ENCODE results near the gene FUT7. TPM values are rescaled to one million over a fixed set of nuclear protein-coding genes. Genes with fewer than 3 reads are reported as not detected.

FUT7 gene
- total and polyA plus RNA-seq, 2 of the 13 experiments (the other 11 are each of a cell fraction or from before 2014, with no cell fraction given) = 0.05 TPM; not detected in 1

GRCh38 chr9:137026384-137026783 is 5.5 kb downstream of the FUT7 start:
- Histone ChIP-seq H3K4me2 (ENCODE audit: low read depth, low read length) (peak overlapping the region; percentile 84), H2AFZ (ENCODE audit: low read length) (no peak overlapping the region), H3K36me3 (replicated peaks in 1 of 2; ENCODE audit: control insufficient read depth in 1 of 2, insufficient read depth in 2 of 2, low read length in 2 of 2) (no peaks in the 10 kb centered on the region), H4K20me1 (ENCODE audit: insufficient read depth, low read length) (no peaks in the 10 kb centered on the region), H3K4me1 (ENCODE audit: insufficient read depth, low read length) (peaks cover 86% of the 10 kb centered on the region), H3K27me3 (ENCODE audit: control insufficient read depth in 1 of 2, insufficient read depth in 2 of 2, low read length in 2 of 2) (peaks cover 0 to 16% of the 10 kb centered on the region in 2 experiments; a peak in 2 of 5 replicates), H3K79me2 (ENCODE audit: insufficient read depth, low read length) (no peaks in the 10 kb centered on the region), H3K4me3 (replicated peaks in 1 of 3; ENCODE audit: insufficient read depth in 1 of 3, low read depth in 2 of 3, low read length in 3 of 3) (no peak overlapping the region; a peak in 1 of 6 replicates), H3K9me3 (ENCODE audit: low read length) (no peaks in the 10 kb centered on the region), H3K27ac (ENCODE audit: extremely low read length, insufficient read depth, low read length) (no peak overlapping the region), H3K9ac (ENCODE audit: insufficient read depth, low read depth, low read length) (no peak overlapping the region)
- POLR2A ChIA-PET = no interaction called here
- FAIRE-seq (no peak), ATAC-seq (no peak), DNase-seq (ENCODE audit: low spot score) (no peak)
- BruUV-seq (replicated peaks) = no TSS peak
- intact Hi-C loops (cut with micrococcal nuclease; ENCODE audit: unreplicated experiment) (no loop called here), in situ Hi-C loops (cut with HindIII; ENCODE audit: extremely low pct_ligation_motif_present, low pct_unique_long_range_greater_than_20kb) (no loop called here)
- CTCF ChIA-PET (ENCODE audit: low intra/inter-chr PET ratio, low total read pairs) = no interaction called here
- 67% methylated on average over 2 of the region's 2 CpGs for WGBS (ENCODE audit: low lambda C conversion rate)
- TF ChIP-seq ELF1 (CRISPR knock-in tag; IDR thresholded peaks at IDR 0.05) = no peak
- no peak for TF ChIP-seq HDAC1 (CRISPR knock-in tag; IDR thresholded peaks at IDR 0.05)
- no peak for TF ChIP-seq ZFP1 (CRISPR knock-in tag; IDR thresholded peaks at IDR 0.05)
- no peak for TF ChIP-seq ZNF691 (CRISPR knock-in tag; IDR thresholded peaks at IDR 0.05; ENCODE audit: borderline replicate concordance, low read depth)
- TF ChIP-seq SKI (IDR thresholded peaks at IDR 0.05; ENCODE audit: partially characterized antibody) = no peak
- no peak for TF ChIP-seq DBP (CRISPR knock-in tag; IDR thresholded peaks at IDR 0.05; ENCODE audit: not compliant biosample characterization)
- no peak for TF ChIP-seq ZNF740 (CRISPR knock-in tag; IDR thresholded peaks at IDR 0.05)
- no peak for TF ChIP-seq PHF8 (CRISPR knock-in tag; IDR thresholded peaks at IDR 0.05)
- TF ChIP-seq ZNF629 (CRISPR knock-in tag; conservative IDR thresholded peaks at IDR 0.05) = no peak
- TF ChIP-seq ZFP36L1 (CRISPR knock-in tag; IDR thresholded peaks at IDR 0.05) = no peak
- no peak for TF ChIP-seq GLMP (CRISPR knock-in tag; IDR thresholded peaks at IDR 0.05; ENCODE audit: borderline replicate concordance)
- no peak for TF ChIP-seq ZNF879 (CRISPR knock-in tag; IDR thresholded peaks at IDR 0.05)
- TF ChIP-seq ZNF709 (CRISPR knock-in tag; IDR thresholded peaks at IDR 0.05) = no peak
- TF ChIP-seq ZNF282 (IDR thresholded peaks at IDR 0.05; ENCODE audit: partially characterized antibody) = no peak
- TF ChIP-seq TAF1 (CRISPR knock-in tag; IDR thresholded peaks at IDR 0.05) = no peak
- no peak for TF ChIP-seq TCF7 (IDR thresholded peaks at IDR 0.05; ENCODE audit: low read depth)
- TF ChIP-seq SNAI1 (CRISPR knock-in tag; IDR thresholded peaks at IDR 0.05; ENCODE audit: borderline replicate concordance) = no peak
- no peak for TF ChIP-seq MXI1 (IDR thresholded peaks at IDR 0.05; ENCODE audit: borderline replicate concordance, low read depth, low read length)
- TF ChIP-seq ZFP36L2 (CRISPR knock-in tag; IDR thresholded peaks at IDR 0.05) = no peak
- no peak for TF ChIP-seq FOXJ3 (CRISPR knock-in tag; IDR thresholded peaks at IDR 0.05; ENCODE audit: borderline replicate concordance)
